ENCODE data around the gene WDFY4. TPM values are rescaled to one million over a fixed set of nuclear protein-coding genes. Genes with fewer than 3 reads are reported as not detected.

WDFY4 gene
- total RNA-seq, 1 experiment from 2014 or later: 144 TPM

DNA sequence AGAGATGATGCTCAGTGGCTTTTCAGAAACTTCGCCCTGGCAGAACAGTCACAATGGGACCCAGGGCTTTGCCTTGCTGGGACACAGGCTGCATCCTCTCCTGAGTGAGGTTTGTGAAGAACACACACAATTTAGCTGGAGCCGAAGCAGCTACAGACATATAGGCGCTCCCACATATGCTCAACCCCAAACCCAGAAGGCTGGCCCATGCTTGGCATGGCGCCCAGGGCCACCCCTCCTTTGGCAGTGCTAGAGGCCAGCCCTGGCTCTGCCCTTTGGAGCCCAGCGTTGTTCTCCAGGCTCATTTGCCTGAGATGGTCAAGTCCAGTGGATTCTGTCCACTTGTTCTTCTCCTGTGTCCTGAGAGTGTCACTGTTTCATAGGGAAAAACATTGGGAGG is 94.4 kb downstream of the WDFY4 start:
- no peaks in the 10 kb centered on the region for H3K9me3 ChIP-seq (ENCODE audit: low read length)
- H3K9ac ChIP-seq (ENCODE audit: low read length): no peak overlapping the region
- H3K27me3 ChIP-seq (ENCODE audit: low read length): no peaks in the 10 kb centered on the region
- H3K27ac ChIP-seq (ENCODE audit: low read length): no peak overlapping the region
- no peak overlapping the region for H3K4me2 ChIP-seq (ENCODE audit: low read depth, low read length, poor library complexity, severe bottlenecking)
- DNase-seq: no peak
- H4K20me1 ChIP-seq (ENCODE audit: insufficient read depth, low read depth, low read length): peaks cover 1% of the 10 kb centered on the region; the same call in 1 of the 2 replicates
- H3K36me3 ChIP-seq (ENCODE audit: insufficient read depth, low read length): peaks cover 50% of the 10 kb centered on the region
- no peaks in the 10 kb centered on the region for H3K9me2 ChIP-seq (replicated peaks; ENCODE audit: insufficient read depth, low read length)
- H3K79me2 ChIP-seq (ENCODE audit: low read length): peaks cover 12% of the 10 kb centered on the region
- no peak overlapping the region for H2AFZ ChIP-seq (ENCODE audit: low read length)
- no peaks in the 10 kb centered on the region for H3K4me1 ChIP-seq (ENCODE audit: low read length)
- no peak overlapping the region for H3K4me3 ChIP-seq (ENCODE audit: low read length)

DNA sequence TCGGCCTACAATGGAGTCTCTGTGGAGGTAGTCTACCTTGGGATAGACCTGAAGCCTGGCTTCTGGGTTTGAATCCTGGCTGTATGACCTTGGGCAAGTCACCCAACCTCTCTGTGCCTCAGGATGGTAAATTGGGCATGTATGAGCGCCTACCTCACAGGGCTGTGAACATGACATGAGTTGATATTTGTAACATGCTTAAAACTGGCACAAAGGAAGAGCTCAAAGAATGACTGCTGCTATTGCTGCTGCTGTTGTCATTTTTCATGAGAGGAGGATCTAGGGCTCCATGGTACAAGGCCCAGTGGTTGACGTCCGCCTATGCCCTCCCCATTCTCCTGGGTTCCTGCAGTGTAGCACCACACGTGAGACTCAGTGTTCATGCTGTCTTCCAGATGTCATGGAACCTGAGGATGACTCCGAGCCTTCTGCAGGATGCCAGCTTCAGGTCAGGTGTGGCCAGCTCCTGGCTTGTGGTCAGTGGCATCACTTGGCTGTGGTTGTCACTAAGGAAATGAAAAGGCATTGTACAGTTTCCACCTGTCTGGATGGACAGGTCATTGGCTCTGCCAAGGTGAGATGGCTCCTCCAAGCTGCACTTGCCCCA is 95.0 kb downstream of the WDFY4 start:
- Histone ChIP-seq H3K36me3 (ENCODE audit: insufficient read depth, low read length) (peaks cover 52% of the 10 kb centered on the region), H3K4me2 (ENCODE audit: low read depth, low read length, poor library complexity, severe bottlenecking) (no peak overlapping the region), H3K9me2 (replicated peaks; ENCODE audit: insufficient read depth, low read length) (no peaks in the 10 kb centered on the region), H3K27me3 (ENCODE audit: low read length) (no peaks in the 10 kb centered on the region), H4K20me1 (ENCODE audit: insufficient read depth, low read depth, low read length) (no peaks in the 10 kb centered on the region), H3K79me2 (ENCODE audit: low read length) (peaks cover 14% of the 10 kb centered on the region), H3K9me3 (ENCODE audit: low read length) (no peaks in the 10 kb centered on the region), H3K9ac (ENCODE audit: low read length) (no peak overlapping the region), H2AFZ (ENCODE audit: low read length) (no peak overlapping the region), H3K27ac (ENCODE audit: low read length) (no peak overlapping the region), H3K4me1 (ENCODE audit: low read length) (no peaks in the 10 kb centered on the region), H3K4me3 (ENCODE audit: low read length) (no peak overlapping the region)
- DNase-seq: no peak

DNA sequence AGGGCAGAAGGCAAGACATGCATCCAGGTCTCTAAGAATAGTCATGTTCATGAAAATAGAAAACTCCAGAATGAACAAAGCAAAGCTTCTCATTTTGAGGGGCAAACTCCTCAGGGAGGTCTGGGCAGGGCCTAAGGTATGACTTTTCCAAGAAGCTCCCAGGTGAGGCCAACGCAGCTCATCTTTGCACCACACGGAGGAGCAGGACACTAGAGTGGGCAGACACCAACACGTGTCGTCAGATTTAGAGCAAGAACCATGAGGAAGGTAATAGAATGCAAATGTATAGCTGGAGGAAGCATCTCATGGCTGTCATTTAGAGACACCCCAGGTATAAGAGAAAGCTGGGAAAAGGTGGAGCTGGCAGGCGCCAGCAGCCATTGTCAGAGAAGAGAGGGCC is 95.7 kb downstream of the WDFY4 start:
- H3K9ac ChIP-seq (ENCODE audit: low read length): no peak overlapping the region
- H3K27ac ChIP-seq (ENCODE audit: low read length): no peak overlapping the region
- DNase-seq: no peak
- no peak overlapping the region for H3K4me3 ChIP-seq (ENCODE audit: low read length)
- H4K20me1 ChIP-seq (ENCODE audit: insufficient read depth, low read depth, low read length): no peaks in the 10 kb centered on the region
- H3K9me2 ChIP-seq (replicated peaks; ENCODE audit: insufficient read depth, low read length): no peaks in the 10 kb centered on the region
- H3K27me3 ChIP-seq (ENCODE audit: low read length): no peaks in the 10 kb centered on the region
- peaks cover 54% of the 10 kb centered on the region for H3K36me3 ChIP-seq (ENCODE audit: insufficient read depth, low read length)
- no peaks in the 10 kb centered on the region for H3K9me3 ChIP-seq (ENCODE audit: low read length)
- no peak overlapping the region for H3K4me2 ChIP-seq (ENCODE audit: low read depth, low read length, poor library complexity, severe bottlenecking)
- H3K79me2 ChIP-seq (ENCODE audit: low read length): peaks cover 14% of the 10 kb centered on the region
- H2AFZ ChIP-seq (ENCODE audit: low read length): no peak overlapping the region
- no peaks in the 10 kb centered on the region for H3K4me1 ChIP-seq (ENCODE audit: low read length)

DNA sequence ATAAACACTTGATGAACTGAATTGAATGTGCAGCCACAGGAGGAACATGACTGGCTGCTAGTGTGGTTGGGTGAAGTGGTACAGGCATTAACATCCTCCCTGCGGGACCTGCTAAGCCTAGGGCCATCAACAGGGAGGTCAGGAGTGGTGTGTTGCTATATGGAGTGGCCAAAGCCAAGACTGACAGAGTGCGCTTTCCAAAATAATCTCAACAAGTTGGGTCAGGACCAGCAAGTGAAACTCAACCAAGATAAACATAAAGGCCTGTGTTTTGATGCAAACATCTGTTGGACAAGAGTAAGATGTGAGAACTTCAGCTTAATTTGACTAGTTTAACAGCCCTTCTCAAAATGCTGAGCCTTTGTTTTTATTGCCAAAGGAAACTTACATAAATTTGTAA is 97.7 kb downstream of the WDFY4 start:
- no peak overlapping the region for H2AFZ ChIP-seq (ENCODE audit: low read length)

DNA sequence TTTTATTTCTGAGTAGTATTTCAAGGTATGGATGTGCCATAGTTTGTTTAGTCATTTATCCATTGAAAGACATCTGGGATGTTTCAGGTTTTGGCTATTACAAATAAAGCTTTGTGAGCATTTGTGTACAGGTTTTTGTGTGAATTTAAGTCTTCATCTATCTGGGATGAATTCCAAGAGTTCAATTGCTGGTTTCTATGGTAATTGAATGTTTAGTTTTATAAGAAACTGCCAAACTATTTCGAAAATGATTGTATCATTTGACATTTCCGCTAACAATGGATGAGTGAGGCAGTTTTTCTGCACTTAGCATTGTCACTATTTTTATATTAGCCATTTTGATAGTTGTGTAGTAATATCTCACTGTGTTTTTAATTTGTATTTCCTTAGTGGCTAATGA is 99.4 kb downstream of the WDFY4 start:
- peaks cover 14% of the 10 kb centered on the region for H3K79me2 ChIP-seq (ENCODE audit: low read length)
- peaks cover 66% of the 10 kb centered on the region for H3K36me3 ChIP-seq (ENCODE audit: insufficient read depth, low read length)
- no peak overlapping the region for H3K27ac ChIP-seq (ENCODE audit: low read length)
- no peak for DNase-seq
- H3K4me1 ChIP-seq (ENCODE audit: low read length): no peaks in the 10 kb centered on the region
- no peak overlapping the region for H3K4me2 ChIP-seq (ENCODE audit: low read depth, low read length, poor library complexity, severe bottlenecking)
- H3K9me3 ChIP-seq (ENCODE audit: low read length): no peaks in the 10 kb centered on the region
- peaks cover under 1% of the 10 kb centered on the region; the same call in 1 of the 2 replicates for H4K20me1 ChIP-seq (ENCODE audit: insufficient read depth, low read depth, low read length)
- H3K4me3 ChIP-seq (ENCODE audit: low read length): no peak overlapping the region
- no peaks in the 10 kb centered on the region for H3K9me2 ChIP-seq (replicated peaks; ENCODE audit: insufficient read depth, low read length)
- no peak overlapping the region for H3K9ac ChIP-seq (ENCODE audit: low read length)
- no peaks in the 10 kb centered on the region for H3K27me3 ChIP-seq (ENCODE audit: low read length)
- H2AFZ ChIP-seq (ENCODE audit: low read length): no peak overlapping the region

More for the DNA sequence above, 97.7 kb downstream of the WDFY4 start:
- no peak overlapping the region for H3K4me3 ChIP-seq (ENCODE audit: low read length)
- no peaks in the 10 kb centered on the region for H3K9me3 ChIP-seq (ENCODE audit: low read length)
- no peaks in the 10 kb centered on the region for H3K9me2 ChIP-seq (replicated peaks; ENCODE audit: insufficient read depth, low read length)
- H3K79me2 ChIP-seq (ENCODE audit: low read length): peaks cover 14% of the 10 kb centered on the region
- H4K20me1 ChIP-seq (ENCODE audit: insufficient read depth, low read depth, low read length): no peaks in the 10 kb centered on the region
- DNase-seq: no peak
- no peaks in the 10 kb centered on the region for H3K4me1 ChIP-seq (ENCODE audit: low read length)
- H3K9ac ChIP-seq (ENCODE audit: low read length): no peak overlapping the region
- no peaks in the 10 kb centered on the region for H3K27me3 ChIP-seq (ENCODE audit: low read length)
- no peak overlapping the region for H3K4me2 ChIP-seq (ENCODE audit: low read depth, low read length, poor library complexity, severe bottlenecking)
- peaks cover 67% of the 10 kb centered on the region for H3K36me3 ChIP-seq (ENCODE audit: insufficient read depth, low read length)
- H3K27ac ChIP-seq (ENCODE audit: low read length): no peak overlapping the region

DNA sequence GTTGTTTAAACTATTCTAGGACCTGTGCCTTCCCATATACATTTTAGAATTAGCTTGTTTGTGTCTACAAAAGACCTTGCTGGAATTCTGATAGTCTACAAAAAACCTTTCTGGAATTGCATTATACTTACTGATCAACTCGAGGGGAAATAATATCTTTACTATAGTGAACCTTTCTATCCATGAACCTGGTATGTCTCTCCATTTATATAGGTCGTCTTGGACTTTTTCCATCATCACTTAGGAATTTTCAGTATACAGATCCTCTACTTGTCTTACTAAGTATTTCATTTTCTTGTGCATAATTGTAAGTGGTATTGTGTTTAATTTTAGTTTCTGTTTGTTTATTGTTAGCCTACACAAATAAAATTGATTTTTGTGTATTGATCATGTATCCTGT is 101.1 kb downstream of the WDFY4 start:
- no peaks in the 10 kb centered on the region for H3K27me3 ChIP-seq (ENCODE audit: low read length)
- peaks cover 6% of the 10 kb centered on the region for H4K20me1 ChIP-seq (ENCODE audit: insufficient read depth, low read depth, low read length)
- no peaks in the 10 kb centered on the region for H3K4me1 ChIP-seq (ENCODE audit: low read length)
- peaks cover 69% of the 10 kb centered on the region for H3K36me3 ChIP-seq (ENCODE audit: insufficient read depth, low read length)
- no peak overlapping the region for H3K4me3 ChIP-seq (ENCODE audit: low read length)
- H3K9me3 ChIP-seq (ENCODE audit: low read length): no peaks in the 10 kb centered on the region
- H2AFZ ChIP-seq (ENCODE audit: low read length): no peak overlapping the region
- peaks cover 14% of the 10 kb centered on the region for H3K79me2 ChIP-seq (ENCODE audit: low read length)
- no peak overlapping the region for H3K27ac ChIP-seq (ENCODE audit: low read length)
- DNase-seq: no peak
- no peaks in the 10 kb centered on the region for H3K9me2 ChIP-seq (replicated peaks; ENCODE audit: insufficient read depth, low read length)
- no peak overlapping the region for H3K9ac ChIP-seq (ENCODE audit: low read length)
- no peak overlapping the region for H3K4me2 ChIP-seq (ENCODE audit: low read depth, low read length, poor library complexity, severe bottlenecking)

DNA sequence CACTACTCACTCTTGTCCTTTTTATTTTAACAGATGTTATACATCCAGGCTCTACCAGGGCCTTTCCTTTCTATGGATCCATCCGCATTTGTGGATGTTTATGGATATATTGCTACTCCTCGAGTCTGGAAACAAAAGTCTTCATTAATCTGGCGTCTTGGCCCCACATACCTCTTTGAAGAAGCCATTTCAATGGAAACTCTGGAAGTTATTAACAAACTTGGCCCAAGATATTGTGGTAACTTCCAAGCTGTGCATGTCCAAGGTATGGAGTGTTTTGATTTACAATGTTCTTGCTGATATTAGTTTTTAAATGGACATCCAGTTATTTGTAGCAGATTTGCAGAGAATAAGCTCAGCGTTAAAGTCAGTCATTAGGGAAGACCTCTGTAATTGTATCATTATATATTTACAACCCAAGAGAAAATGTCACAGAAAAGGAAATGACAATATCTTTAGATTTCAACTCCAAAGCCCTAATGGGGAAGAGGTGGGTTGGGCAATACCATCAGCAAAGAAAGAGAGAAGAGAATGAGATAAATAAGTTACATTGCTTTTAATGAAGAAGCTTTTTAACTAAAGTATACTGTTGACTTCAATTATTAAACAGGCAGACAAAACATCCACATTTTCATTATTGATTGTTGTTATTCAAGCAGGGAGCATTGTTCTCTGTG is 102.1 kb downstream of the WDFY4 start:
- Histone ChIP-seq H3K4me2 (ENCODE audit: low read depth, low read length, poor library complexity, severe bottlenecking) (no peak overlapping the region), H3K27me3 (ENCODE audit: low read length) (no peaks in the 10 kb centered on the region), H3K9me2 (replicated peaks; ENCODE audit: insufficient read depth, low read length) (no peaks in the 10 kb centered on the region), H3K4me3 (ENCODE audit: low read length) (no peak overlapping the region), H3K79me2 (ENCODE audit: low read length) (peaks cover 14% of the 10 kb centered on the region), H3K27ac (ENCODE audit: low read length) (no peak overlapping the region), H3K36me3 (ENCODE audit: insufficient read depth, low read length) (peaks cover 74% of the 10 kb centered on the region), H2AFZ (ENCODE audit: low read length) (no peak overlapping the region), H3K9ac (ENCODE audit: low read length) (no peak overlapping the region), H4K20me1 (ENCODE audit: insufficient read depth, low read depth, low read length) (peaks cover 6% of the 10 kb centered on the region), H3K9me3 (ENCODE audit: low read length) (no peaks in the 10 kb centered on the region), H3K4me1 (ENCODE audit: low read length) (no peaks in the 10 kb centered on the region)
- no peak for DNase-seq

DNA sequence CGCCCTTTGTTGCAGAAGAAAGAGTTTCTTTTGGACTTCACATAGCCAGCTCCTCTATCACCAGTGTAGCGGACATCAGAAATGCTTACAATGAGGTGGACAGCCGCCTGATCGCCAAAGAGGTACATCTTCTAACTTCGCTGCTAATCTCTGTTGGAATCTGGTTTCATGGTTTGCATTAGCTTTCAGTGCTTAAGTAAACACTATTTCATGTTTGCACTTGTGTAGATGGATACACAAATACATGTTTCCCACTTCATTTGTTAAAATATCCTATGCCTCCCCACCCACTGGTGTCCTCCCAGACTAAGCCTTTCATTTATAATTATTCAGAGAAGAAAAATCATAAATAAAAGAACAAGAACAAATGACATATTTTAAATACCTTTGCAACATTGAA is 103.9 kb downstream of the WDFY4 start:
- Histone ChIP-seq H4K20me1 (ENCODE audit: insufficient read depth, low read depth, low read length) (peaks cover 6% of the 10 kb centered on the region), H3K4me2 (ENCODE audit: low read depth, low read length, poor library complexity, severe bottlenecking) (no peak overlapping the region), H3K27me3 (ENCODE audit: low read length) (no peaks in the 10 kb centered on the region), H3K9me3 (ENCODE audit: low read length) (no peaks in the 10 kb centered on the region), H3K79me2 (ENCODE audit: low read length) (peaks cover 6% of the 10 kb centered on the region), H2AFZ (ENCODE audit: low read length) (no peak overlapping the region), H3K9me2 (replicated peaks; ENCODE audit: insufficient read depth, low read length) (no peaks in the 10 kb centered on the region), H3K9ac (ENCODE audit: low read length) (no peak overlapping the region), H3K36me3 (ENCODE audit: insufficient read depth, low read length) (peaks cover 74% of the 10 kb centered on the region), H3K4me3 (ENCODE audit: low read length) (no peak overlapping the region), H3K4me1 (ENCODE audit: low read length) (no peaks in the 10 kb centered on the region), H3K27ac (ENCODE audit: low read length) (no peak overlapping the region)
- no peak for DNase-seq
